GM19023 (cell line): ENCODE results near the gene ARFGAP2.
"Not testable (repeated sequence)": the region's sequence is repeated elsewhere in the genome, so short reads cannot be mapped to it uniquely, and the experiment has no call there.

Experiments used
- ATAC-seq: cut with Tn5 transposase; IDR thresholded peaks from one replicate; pipeline ENCODE4 v1.9.1; 2021; ENCODE audit warnings: mild to moderate bottlenecking, moderate library complexity; ENCODE audit not compliant: unreplicated experiment

The ARFGAP2 gene

DNA sequence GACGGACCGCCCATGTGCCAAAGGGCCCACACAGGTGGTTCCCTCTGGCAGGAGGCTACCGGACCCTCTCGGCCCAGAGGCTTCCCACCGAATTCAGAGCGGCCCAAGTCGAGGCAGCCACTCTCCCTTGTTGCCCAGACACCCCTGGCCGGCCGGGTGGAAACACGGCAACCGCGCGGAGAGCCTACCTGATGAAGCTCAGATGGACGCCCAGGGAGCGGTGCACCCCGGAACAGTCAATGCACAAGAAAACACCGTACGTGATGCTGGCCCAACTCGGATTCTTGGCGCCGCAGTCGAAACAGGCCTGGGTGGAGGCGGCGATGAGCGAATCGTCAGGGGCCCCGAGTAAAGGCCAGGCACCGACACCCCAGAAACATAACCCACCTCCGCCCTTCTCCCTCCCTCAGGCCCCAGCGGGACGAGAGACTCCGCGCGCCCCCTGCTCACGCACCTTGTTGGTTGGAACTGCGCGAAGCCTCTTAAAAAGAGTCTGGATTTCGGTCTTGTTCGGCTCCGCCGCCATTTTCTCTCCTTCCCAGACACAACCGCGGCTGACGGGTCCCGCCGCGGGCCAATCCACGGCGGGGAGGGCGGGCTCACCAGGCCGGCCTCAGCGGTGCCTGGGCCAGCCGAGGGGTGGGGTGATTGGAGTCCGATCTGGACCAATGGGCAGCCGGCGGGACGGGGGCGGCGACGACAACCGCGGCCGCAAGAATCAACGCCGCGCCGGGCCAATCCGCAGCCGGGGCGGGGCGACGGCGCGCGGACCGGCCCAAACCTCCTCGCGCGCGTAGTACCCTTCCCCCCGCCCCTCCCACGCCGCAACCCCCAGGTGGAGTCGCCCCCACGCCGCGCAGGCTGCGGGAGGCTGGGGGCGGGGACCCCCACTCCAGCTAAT, at the start of gene ARFGAP2:
ARFGAP2 (minus strand) TSS at position 552 of the 901 bp plus-strand sequence; CDS start at position 526, 26 bp downstream.
- ATAC-seq, result peak; percentile 92

DNA sequence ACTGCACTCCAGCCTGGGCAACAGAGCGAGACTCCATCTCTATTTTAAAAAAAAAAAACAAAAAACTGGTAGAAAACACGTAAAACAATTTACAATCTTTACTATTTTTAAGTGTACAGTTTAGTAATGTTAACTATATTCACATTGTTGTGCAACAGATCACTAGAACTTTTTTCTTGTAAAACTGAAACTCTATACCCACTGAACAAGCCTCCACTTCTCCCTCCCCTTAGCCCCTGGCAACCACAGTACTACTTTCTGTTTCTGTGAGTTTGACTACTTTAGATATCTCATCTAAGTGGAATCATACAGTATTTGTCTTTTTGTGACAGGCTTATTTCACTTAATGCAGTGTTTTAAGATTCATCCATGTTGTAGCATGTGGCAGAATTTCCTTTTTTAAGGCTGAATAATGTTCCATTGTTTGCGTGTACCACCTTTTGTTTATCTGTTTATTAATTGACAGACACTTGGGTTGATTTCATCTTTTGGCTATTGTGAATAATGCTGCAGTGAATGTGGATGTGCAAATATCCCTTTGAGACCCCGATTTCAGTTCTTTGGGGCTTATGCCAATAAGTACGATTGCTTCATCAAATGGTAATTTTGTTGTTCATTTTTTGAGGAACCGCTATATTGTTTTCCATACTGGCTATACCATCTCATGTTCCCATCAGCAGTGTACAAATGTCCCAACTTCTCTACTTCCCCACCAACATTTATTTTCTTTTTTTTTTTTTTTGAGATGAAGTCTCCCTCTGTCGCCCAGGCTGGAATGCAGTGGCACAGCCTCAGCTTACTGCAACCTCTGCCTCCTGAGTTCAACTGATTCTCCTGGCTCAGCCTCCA, 49.1 kb upstream of the ARFGAP2 start:
- peak; percentile 80 for ATAC-seq

DNA sequence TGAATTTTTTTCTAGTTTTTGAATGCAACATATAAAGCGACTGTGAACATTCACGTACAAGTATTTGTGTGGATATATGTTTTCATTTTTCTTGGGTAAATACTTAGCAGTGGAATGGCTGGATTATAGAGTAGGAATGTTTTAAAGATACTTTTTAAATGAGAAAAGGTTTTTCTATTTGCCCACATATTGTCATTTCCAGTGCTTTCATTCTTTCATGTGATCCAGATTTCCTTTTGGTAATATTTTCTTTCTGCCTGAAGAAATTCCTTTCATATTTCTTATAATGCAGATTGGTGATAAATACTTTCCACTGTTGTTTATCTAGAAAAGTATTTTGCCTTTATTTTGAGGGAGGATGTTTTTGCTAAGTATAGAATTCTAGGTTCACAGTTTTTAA, 46.0 kb upstream of the ARFGAP2 start:
- ATAC-seq, result no peak

DNA sequence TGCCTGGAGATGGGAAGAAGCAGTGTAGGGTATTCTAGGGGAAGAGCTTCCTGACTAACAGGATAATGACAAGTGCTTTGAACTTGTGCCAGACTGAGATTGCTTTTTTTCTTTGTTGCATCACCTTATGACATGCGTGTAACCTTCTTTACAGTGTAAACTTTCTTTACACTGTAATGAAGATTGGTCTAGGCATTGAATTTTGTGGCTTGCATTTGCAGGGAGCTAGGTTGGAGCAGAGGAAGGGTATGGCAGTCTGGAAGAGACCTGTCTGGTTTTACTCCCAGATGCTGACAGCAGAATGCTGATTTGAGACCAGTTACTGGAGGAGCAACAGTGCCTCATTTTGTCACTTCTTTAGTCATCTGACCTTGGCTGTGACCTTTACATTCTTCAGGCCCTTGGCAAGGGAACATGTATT, 43.7 kb upstream of the ARFGAP2 start:
- no peak for ATAC-seq

DNA sequence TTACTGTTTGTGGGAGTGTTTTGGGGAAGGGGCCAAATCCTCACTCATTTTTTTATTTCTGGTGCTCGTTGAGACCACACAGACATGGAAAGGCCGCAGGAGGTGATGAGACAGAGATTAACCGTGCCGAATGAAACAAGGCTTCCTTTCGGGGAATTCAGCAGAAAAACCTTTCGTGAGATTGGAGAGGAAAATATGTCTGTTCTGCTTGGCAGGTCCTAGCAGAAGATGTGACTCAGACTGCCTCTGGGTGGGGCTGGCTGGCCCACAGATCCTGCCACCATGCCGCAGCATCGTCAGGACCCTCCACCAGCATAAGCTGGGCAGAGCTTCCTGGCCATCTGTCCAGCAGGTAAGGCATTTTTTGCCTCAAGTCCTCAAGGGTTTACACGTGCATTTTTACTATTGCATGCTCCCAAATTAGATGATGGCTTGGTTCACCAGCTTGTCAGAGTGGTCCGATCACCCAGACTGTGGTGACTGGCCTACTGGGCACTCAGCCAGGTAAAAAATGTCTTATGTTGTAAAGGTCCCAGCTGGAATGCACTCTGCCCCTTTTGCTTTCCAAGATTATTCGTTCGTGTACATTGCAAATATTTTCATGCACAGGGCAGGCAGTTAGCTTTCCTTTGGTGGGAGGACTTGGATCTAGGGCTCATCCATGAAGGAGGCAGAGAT, 39.6 kb upstream of the ARFGAP2 start:
- peak; percentile 28 for ATAC-seq

DNA sequence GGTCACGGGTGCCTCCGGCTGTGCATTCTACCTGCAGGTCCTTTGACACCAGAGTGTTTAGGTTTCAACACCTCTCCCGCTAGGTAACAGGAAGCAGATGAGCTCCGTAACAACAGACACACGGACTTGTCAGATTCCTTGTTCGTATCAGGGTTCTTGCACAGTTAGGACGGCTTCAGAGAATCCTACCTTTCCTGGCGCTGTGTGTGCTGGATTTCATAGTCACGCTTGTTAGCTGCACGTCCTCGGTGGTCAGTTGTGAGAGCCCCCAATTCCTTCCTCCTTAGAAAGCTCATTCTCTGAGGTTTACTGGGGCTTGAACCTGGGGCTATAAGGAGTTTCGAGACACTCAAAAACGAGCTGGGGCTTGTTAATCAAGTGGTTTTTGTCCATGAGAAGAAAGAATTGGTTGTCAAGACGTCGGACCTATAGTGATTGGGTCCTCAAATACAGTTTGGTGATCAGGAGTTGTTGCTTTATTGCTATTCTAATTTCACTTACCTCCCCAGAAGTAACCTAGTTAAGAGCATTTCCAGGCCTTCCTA, 38.8 kb upstream of the ARFGAP2 start:
- ATAC-seq, result no peak

DNA sequence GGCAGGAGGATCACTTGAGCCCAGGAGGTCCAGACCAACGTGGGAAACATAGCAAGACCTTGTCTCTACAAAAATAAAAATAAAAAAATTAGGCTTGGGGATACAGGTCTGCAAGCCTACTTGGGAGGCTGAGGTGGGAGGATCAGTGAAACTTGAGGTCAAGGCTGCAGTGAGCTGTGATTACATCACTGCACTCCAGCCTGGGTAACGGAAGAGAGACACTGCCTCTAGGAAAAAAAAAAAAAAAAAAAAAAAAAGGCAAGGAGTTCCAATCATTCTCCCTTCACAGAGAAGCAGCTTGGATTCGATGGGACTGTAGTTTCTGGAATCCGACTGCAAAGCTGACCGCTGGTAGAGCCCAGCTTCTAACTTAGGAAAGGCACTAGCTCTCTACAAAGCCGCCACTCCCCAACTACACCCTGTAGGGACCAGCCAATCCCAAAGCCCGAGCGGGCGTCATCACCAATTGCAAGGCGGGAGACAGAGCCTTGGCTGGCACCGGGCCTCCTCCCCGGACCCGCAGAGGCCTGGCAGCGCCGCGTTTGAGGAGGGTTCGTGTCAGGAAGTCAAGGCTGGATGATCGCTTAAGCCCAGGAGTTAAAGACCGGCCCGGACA, 37.4 kb upstream of the ARFGAP2 start:
- ATAC-seq, result peak; percentile 68

DNA sequence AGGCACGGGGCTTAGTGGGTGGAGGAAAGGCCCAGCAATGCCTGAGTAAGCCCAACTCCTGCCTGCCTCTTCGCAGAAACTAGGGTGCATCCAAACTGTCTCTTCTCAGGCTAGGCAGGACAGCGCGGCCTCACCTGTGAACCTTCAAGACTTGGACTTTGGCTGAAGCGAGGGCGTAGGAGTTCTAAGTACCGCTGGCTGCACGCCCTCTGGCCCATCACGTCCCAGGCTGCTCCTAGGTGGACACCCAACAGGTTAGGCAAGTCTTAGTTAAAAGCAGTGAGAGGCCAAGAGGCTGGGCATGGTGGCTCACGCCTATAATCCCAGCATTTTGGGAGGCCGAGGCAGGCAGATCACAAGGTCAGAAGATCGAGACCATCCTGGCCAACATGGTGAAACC, 36.3 kb upstream of the ARFGAP2 start:
- no peak for ATAC-seq

DNA sequence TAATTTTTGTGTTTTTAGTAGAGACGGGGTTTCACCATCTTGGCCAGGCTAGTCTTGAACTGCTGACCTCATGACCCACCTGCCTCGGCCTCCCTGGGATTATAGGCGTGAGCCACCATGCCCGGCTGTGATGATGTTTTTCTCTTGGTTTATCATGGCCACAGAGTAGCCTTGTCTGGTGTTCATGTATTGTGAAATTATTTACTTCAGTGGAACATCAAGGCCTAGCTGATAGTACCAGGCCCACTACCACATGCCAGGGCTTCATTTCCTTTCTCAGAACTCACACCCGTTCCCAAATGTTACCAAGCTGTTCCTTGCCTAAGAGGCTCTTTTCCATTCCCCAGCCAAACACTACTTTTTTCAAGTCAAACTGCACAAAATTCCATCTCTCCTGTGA, 31.9 kb upstream of the ARFGAP2 start:
- no peak for ATAC-seq

DNA sequence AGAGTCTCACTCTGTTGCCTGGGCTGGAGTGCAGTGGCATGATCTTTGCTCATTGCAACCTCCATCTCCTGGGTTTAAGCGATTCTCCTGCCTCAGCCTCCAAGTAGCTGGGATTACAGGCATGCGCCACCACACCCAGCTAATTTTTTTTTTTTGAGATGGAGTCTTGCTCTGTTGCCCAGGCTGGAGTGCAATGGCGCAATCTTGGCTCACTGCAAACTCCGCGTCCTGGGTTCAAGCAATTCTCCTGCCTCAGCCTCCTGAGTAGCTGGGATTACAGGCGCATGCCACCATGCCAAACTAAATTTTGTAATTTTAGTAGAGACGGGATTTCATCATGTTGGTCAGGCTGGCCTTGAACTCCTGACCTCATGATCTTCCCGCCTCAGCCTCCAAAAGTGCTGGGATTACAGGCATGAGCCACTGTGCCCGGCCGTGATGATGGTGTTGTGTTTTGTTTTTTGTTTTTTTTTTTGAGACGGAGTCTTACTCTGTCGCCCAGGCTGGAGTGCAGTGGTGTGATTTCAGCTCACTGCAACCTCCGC, 31.4 kb upstream of the ARFGAP2 start:
- not testable (repeated sequence) for ATAC-seq

DNA sequence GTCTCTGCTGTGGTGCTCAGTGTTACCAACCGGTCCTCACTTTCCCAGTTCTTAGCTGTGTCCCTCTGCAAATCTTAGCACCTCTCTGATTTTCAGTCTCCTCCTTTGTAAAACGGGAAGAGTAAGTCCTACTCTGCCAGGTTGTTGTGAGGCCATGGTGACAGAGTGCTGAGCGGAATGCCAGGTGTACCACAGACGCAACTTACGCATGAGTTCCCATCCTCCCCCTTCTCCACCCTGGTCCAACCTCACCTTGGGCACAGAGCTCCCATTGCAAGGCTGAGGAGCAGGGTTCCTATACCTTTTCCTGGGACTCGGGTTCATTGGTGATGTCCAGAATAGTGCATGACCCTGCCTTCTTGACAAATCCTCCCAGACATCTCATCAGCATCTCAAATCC, 30.8 kb upstream of the ARFGAP2 start:
- no peak for ATAC-seq

DNA sequence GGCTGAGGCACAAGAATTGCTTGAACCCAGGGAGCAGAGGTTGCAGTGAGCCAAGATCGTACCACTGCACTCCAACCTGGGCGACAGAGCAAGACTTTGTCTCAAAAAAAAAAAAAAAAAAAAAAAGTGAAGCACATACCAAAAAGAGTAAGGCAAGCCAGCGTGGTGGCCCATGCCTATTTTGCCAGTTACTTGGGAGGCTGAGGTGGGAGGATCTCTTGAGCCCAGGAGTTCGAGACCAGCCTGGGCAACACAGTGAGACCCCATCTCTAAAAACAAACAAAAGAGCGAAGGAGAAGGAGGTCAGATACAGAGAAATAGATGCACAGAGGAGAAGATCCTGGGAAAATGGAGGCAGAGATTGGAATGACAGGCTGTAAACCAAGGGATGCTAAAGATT, 29.9 kb upstream of the ARFGAP2 start:
- ATAC-seq, result not testable (repeated sequence)

DNA sequence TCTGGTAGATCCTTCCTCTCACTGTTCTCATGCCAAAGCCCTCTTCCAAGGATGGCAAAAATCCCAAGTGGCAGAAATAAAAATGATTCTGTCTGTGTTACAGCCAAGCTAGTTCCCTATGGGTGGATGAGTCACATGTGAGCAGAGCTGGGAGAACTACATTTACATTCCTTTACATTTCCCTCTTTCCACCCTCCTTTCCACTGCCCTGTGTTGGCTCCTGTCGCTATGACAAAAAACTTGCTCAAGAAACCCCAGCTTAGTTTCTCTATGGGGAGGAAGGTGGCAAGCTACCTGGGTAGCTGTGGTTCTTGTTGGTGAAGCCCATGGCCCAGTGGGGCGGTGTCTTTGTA, 27.9 kb upstream of the ARFGAP2 start:
- no peak for ATAC-seq

DNA sequence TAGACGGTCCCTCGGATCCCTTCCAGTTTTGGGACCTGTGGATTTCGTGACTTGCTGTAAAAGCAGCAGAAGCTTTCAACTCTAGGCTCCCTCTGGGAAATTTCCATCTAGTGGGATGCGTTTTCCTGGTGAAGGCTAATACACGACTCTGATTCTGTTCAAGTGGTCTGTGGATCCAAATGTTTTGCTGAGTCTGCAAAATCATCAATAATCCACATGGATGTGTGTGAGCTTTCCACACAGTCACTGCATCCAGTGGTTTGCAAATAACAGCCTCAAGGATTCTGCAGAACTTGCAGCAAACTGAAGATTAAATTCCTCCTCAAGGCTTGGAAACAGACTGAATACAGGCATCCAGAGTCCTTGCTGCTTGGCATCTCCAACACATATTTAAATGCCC, 25.9 kb upstream of the ARFGAP2 start:
- no peak for ATAC-seq

DNA sequence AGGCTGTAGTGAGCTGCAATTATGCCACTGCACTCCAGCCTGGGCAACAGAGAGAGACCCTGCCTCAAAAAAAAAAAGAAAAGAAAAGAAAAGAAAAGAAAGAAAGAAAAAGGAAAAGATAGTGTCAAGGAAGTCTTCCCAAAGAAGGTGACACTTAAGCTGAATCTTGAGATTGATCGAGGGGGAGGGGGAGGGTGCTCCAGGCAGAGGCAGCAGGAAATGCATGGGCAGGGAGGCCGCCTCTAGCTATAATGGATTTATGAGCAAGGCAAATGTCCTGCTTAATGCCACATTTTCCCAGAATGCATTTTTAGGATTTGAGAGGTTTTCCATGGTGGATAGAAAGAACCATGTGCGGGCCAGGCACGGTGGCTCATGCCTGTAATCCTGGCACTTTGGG, 24.3 kb upstream of the ARFGAP2 start:
- ATAC-seq, result no peak

DNA sequence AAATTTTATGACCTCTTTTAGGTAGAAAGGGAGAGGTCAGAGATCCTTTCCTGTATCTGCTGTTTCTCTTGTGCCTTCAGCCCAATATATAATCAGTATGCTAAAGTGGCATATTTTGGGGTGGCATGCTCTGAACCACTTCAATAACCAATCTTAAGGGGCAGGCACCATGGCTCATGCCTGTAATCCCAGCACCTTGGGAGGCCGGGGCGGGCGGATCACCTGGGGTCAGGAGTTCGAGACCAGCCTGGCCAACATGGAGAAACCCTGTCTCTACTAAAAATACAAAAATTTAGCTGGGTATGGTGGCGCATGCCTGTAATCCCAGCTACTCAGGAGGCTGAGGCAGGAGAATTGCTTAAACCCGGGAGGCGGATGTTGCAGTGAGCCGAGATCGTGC, 21.5 kb upstream of the ARFGAP2 start:
- ATAC-seq, result not testable (repeated sequence)

DNA sequence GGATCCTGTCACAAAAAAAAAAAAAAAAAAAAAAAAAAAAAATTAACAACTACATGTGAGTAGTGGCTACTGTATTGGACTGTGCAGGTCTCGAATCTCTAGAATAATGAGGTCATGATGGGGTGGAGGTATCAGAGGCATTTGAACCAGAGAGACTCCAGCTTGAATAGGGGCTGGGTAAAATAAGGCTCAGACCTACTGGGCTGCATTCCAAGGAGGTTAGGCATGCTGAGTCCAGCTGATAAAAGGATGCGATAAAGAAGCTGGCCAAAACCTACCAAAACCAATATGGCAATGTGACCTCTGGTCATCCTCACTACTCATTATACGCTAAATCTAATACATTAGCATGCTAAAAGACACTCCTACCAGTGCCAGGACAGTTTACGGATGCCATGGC, 15.4 kb upstream of the ARFGAP2 start:
- ATAC-seq, result no peak

DNA sequence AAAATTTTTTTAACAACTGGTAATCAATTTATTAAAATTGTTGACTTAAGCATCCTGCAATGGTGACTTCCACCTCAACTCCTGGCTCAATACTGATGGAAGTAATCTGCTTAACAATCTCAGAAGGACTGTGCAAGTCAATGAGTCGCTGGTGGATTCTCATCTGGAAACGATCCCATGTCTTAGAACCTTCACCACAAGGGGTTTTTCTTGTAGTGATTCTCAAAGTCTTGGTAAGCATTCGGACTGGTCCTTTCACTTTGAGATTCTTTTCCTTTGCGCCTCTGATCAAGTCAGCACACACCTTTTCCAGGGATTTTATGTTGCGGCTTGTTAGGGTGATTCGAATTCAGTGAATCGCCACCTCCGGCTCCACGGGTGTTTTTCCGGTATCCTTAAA, 14.5 kb upstream of the ARFGAP2 start:
- ATAC-seq, result not testable (repeated sequence)

DNA sequence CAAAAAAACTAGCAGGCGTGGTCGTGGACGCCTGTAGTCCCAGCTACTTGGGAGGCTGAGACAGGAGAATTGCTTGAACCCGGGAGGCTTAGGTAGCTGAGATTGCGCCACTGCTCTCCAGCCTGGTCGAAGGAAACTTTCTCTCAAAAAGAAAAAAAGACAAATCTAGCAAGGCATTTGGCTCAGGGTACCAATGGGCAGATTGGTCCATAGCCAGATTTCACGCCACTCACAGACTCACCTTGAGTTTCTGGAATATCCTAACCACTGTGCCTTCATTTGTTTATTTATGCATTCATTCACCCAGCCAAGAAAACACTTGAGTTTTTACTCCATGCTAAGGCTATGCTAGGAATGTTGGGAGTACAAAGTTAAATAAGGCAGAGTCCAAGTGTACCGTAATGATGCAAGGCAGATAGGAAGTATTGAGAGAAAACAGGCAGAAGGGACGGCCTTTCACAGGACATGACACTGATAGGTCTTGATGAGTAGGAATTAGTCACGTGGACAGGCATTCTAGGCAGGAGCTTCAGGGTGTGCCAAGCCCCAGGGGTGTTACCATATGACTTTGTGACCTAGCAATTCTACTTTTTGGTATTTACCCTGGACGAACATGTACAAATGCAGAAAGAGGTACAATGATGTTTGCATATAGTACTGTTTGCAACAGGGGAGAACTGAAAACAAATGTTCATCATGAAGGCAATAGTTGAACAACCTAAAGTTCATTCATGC, 12.6 kb upstream of the ARFGAP2 start:
- ATAC-seq, result no peak

DNA sequence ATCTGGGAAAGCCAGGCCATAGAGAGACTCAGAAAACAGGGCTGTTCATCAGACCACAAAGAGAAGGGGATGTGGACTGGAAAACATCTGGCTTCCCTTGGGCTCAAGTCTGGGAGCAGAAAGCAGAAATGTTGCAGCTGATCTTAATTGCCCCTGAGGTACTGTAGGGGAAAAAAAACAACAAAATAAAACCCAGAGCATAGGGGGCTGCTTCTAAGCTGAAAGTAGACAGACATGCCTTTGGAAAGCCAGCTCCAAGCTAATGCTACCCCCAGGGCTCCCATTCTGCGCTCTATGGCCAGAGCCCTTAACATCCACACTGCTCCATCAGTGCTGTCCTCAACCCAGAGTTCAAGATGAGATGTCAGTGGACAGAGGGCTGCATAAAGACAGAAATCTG, 11.6 kb upstream of the ARFGAP2 start:
- ATAC-seq, result no peak
